HG02973 (cell line): Measurements from ENCODE around the gene ASPHD1.
"Not testable (repeated sequence)": the region's sequence is repeated elsewhere in the genome, so short reads cannot be mapped to it uniquely, and the experiment has no call there.

ENCODE experiments used
- ATAC-seq: cut with Tn5 transposase; IDR thresholded peaks from one replicate; pipeline ENCODE4 v1.9.1; 2021; ENCODE audit warnings: moderate library complexity; ENCODE audit not compliant: unreplicated experiment

The ASPHD1 gene, protein sequence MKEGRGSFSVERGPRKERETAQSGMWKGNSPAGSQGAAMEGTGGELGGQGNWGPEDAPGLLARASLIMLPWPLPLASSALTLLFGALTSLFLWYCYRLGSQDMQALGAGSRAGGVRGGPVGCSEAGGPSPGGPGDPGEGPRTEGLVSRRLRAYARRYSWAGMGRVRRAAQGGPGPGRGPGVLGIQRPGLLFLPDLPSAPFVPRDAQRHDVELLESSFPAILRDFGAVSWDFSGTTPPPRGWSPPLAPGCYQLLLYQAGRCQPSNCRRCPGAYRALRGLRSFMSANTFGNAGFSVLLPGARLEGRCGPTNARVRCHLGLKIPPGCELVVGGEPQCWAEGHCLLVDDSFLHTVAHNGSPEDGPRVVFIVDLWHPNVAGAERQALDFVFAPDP

DNA sequence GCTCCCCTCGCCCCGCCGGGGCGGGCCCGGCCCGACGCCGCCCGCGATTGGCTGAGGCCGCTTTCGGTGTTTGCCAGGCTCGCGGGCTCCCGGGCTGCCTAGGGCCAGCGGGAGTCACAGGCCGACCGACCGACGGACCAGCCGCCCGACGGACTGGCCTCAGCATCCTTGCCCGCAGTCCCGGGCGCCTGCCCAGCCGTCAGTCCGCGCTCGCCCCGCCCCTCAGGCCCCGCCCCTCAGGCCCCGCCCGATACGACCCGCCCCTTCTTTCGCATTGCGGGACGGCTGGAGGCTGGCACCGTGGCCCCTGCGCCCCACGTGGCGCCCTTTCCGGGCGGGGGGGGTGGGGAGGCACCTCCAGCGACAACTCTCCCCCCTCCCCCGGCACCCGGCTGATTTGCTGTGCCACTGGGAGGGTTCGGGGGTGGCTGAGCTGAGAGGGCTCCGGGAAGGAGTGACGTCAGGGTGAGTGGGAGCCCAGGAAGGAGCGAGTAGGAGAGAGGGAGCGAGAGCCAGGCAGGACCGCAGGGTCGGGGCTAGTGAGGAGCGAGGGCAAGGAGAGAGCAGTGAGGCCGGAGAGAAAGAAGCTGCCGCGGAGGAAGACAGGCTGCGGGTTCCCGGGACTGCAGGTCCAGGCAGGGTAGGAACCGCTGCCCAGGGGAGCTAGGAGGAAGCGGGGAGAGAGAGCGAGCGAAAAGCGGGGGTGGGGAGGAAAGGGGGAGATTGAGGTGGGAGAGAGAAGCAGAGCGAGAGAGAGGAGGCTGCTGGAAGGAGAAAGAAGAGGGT lies at the start of gene ASPHD1:
TSS of gene ASPHD1 (plus strand) at position 387 of the 786 bp plus-strand sequence. CDS start 484 bp downstream, outside the sequence.
- ATAC-seq: peak; percentile 55

DNA sequence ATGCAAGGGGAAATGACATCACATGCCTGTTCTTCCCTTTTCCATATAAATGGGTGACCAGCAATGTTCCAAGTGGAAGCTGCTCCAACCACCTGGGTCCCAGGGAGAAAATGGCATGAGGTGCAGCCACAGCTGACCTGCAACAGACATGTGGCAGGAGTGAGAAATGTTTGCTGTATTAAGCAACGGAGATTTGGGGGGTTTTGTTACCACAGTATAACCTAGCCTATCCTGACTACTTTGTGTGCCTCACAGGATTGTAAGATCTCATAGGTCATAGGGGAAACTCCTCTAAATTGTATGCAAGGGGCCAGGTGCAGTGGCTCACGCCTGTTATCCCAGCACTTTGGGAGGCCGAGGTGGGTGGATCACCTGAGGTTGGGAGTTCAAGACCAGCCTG lies 49.3 kb upstream of the ASPHD1 start:
- ATAC-seq: no peak

DNA sequence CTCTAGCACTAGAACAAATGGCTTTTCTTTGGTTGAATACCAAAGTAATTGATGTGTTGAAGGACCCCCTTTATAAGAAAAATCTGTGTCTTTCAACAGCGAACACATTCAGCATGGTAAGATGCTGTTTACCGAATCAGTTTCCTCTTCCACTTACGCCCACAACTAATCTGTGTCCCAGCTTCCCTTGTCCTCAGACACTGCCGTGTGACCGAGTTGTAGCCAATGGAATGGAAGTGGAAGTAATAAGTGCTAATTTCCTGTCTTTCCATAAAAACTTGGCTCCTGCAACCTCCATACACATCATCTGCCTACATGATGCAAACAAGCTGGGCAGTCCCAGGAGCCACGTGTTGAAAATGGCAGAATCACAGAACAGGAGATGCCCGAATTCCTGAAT lies 47.6 kb upstream of the ASPHD1 start:
- ATAC-seq: no peak

DNA sequence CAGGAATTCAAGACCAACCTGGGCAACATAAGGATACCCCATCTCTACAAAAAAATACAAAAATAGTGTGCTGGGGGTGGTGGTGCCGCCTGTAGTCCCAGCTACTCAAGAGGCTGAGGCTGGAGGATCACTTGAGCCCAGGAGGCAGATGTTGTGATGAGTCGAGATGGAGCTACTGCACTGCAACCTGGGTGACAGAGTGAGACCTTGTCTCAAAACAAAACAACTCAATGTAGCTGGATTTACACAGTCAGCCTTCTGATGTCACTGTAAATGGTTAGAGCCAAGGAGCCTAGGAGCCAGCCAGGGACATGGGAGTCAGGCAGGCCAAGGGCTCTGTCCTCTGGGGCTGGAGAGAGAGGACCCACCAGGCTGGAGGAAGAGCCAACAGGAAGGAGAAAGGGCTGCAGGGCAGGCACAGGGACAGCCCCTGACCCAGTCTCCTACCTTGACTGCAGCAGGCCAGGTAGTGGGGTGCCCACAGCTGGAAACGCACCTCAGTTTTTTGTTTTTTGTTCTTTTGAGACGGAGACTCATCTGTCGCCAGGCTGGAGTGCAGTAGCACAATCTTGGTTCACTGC lies 45.7 kb upstream of the ASPHD1 start:
- ATAC-seq: no peak

DNA sequence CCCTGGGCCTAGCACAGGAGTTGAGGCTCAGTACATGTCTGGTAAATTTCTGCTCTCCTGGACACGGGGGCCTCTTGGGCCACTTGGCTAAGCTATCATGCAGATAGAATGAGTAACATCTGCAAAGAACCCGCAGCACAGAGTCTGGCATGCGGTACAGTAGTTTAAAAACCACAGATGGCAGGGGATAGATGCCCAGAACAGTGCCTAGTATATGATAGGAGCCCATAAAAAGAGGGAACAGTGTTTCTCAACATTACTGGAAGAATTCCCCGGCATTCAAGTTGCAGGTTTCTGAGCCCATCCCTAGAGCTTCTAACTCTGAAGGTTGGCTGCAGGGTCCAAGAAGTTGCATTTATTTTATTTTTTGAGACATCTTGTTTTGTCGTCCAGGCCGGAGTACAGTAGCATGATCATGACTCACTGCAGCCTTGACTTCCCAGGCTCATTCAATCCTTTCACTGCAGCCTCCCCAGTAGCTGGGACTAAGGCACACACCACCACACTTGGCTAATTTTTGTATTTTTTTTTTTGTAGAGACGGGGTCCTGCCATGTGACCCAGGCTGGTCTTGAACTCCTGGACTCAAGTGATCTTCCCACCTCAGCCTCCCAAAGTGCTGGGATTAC lies 43.0 kb upstream of the ASPHD1 start:
- no peak for ATAC-seq

DNA sequence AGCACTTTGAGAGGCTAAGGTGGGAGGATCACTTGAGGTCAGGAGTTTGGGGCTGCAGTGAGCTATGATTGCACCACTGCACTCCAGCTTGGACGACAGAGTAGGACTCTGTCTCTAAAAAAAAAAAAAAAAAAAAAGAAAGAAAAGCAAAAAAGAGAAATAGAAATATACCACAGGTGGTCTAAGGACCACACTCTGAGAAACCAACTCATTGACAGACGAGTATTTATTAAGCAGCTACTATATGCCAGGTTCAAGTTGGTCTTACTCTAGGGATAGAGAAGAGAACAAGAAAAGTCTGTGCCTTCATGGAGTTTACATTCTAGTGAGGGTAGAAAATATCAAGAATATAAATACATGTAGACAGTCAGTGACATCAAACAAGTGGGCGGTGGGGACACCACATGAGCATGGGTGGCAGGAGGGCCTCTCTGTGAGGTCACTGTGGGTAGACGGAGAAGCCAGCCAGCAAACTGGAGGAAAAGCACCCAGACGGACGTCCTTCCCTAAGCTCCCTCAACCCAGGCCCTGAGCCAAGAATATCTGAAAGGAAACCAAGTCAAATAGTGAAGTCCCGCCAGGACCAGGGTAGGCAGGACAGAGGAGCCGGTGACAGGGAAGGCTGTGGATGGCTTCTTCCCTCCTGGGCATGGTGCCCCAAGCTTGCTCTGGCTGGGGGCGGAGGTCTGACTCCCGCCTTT lies 42.0 kb upstream of the ASPHD1 start:
- no peak for ATAC-seq

DNA sequence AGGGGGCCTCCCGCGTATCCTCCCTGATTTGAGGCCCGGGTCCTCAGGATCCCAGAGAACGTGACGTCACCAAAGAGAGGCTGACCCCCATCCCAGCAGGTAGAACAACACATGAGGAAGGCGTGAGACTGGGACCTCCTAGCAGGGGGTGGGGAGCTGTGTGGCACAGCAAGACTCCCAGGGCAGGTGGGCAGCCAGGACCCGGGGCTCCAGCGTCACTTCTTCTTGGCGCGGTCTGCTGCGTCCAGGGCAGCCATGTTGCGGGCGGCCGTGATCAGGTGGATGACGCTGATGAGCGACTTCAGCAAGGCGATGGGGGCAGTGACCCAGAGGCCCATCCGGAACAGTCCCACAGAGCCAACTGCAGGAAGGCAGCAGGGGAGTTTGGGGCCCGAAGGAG lies 41.3 kb upstream of the ASPHD1 start:
- ATAC-seq: no peak

DNA sequence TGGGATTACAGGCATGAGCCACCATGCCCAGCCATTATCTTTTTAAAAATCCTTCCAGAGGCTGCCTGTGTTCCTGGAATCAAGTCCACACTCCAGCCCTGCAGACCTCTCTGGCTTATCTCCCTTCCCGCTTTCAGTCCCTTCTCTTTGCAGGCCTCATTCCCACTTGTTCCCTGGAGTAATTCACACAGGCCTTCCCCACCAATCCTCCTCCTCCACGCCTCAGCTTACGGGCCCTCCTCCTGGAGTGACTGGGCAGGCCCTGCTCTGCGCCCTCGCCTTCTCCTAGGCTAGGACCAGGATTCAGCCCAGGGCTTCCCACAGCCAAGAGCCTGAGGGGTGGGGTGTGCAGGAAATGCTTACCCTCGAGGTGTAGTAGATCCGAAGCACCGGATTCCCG lies 40.1 kb upstream of the ASPHD1 start:
- ATAC-seq: no peak

DNA sequence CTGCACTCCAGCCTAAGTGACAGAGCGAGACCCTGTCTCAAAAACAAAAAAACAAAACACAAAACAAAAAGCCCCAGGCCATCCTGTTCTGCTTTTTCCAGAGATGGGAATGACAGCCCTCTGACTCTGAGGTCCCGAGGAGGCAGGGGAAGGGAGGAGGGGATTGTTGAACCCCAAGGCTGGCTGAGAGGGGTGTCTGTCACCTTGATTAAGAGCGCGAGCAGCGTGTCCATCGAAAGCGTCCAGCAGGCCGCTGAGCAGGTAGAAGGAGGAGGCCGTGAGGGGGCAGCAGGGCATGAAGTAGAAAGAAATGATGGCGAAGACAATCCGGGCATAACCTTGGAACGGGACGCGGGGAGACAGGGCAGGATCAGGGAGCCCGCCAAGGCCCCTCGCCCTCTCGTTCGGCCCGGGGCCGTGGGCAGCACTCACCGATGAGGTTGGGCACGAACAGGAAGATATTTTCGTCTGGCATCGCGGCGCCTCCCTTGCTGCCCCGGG lies 37.9 kb upstream of the ASPHD1 start:
- no peak for ATAC-seq

DNA sequence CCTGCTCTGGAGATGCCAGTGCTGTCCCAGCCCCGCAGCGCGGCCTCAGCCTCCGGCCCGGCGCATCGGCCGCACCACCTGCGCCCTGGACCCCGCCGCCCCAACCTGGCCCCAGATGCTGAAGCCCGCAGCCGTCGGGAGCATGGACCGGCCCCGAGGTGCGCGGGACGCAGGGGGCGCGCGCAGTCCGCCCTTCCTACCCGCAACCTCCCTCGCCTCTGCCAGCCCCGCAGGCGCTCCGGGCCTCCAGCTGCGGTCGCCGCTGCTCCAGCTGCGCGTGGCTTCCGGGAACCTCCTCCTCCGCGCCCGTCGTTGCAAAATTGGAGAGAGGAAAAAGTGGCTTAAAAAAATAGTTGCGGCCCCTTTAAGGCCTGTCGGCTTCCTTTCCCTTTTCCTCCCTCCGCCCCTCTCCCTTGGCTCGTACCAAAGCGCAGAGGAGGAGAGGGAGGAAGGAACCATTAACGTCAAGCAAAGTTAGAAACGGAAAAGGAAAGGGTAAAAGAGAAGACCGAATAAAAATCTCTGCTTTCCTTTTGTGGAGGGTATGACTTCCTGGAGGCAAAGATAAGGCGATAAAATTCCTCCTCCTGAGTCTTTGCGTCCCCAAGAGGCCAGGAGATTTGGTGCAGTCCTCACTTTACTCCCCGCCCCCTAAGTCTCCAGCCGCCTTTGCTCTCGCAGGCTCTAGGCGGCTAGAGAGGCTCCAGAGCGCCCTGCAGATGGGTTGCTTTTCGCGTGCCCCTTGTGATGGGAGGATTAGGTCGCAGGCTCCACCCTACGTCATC lies 37.2 kb upstream of the ASPHD1 start, which contains the start of gene CDIPT:
TSS of gene CDIPT (minus strand) at position 343 of the 785 bp plus-strand sequence. CDS start 369 bp downstream, outside the sequence.
- ATAC-seq: peak; percentile 82

DNA sequence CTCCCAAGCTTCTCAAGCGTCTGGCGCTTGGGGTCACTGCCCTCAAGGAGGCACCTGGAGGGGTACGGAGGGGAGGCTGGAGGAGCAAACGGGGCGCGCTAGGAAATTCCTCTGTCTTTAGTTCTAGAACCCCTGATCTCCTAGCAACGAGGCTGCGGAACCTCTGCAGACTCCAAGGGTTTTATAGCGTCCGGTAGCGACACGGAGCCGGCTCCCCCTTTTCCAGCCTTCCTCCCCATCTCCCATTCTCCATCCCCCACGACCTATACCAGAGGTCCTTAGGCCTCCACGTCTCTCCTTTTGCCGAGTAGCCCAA lies 36.7 kb upstream of the ASPHD1 start:
- ATAC-seq: no peak

DNA sequence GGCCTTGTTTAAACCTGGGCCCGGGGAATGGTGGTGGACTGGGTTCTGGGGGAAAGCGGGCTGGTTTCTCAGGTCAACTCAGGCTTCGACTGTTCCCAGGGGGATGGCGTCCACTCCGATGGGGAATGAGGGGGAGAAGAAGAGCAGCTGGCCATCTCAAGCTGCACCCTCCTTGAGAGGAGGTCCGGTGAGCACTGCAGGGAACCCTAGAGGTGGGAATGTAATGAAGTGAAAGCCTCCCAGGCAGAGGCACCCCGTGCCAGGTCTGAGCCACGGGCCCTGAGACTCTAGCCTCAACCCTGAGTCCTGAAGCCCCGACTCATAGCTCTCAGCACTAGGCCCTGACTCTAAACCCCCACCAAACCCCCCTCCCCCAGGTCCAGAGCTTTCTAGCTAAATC lies 36.1 kb upstream of the ASPHD1 start:
- ATAC-seq: no peak

DNA sequence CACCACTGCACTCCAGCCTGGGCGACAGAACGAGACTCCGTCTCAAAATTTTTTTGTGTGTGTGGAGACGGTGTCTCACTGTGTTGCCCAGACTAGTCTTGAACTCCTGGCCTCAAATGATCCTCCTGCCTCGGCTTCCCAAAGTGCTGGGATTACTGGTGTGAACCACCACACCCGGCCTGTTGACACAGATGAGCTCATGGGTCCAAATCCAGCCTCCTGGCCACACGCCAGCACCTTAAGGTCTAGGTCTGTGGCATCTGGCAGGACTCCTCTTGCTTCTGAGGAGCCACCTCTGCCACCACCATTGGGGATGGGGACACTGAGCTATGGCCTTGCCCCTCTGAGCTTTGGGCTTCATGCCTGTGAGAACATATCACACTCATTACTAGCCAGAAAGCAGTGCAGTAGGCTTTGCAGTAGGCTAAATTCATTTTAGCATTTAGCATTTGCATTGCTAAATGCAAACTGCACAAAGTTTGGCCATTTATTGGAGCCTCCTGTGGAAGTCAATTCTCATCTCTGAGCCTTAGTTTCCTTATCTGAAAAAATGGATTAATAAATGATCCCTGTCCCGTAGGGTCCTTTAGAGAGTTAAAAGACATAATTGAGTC lies 31.8 kb upstream of the ASPHD1 start:
- no peak for ATAC-seq

DNA sequence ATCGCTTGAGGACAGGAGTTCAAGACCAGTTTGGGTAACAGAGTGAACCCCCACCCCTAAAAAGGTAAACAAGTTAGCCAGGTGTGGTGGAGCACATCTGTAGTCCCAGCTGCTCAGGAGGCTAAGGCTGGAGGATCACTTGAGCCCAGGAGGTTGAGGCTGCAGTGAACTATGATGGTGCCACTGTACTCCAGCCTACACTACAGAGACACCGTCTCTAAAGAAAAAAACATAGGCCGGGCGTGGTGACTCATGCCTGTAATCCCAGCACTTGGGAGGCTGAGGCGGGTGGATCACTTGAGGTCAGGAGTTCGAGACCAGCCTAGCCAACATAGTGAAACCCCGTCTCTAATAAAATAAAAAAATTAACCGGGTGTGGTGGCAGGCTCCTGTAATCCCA lies 31.2 kb upstream of the ASPHD1 start:
- not testable (repeated sequence) for ATAC-seq

DNA sequence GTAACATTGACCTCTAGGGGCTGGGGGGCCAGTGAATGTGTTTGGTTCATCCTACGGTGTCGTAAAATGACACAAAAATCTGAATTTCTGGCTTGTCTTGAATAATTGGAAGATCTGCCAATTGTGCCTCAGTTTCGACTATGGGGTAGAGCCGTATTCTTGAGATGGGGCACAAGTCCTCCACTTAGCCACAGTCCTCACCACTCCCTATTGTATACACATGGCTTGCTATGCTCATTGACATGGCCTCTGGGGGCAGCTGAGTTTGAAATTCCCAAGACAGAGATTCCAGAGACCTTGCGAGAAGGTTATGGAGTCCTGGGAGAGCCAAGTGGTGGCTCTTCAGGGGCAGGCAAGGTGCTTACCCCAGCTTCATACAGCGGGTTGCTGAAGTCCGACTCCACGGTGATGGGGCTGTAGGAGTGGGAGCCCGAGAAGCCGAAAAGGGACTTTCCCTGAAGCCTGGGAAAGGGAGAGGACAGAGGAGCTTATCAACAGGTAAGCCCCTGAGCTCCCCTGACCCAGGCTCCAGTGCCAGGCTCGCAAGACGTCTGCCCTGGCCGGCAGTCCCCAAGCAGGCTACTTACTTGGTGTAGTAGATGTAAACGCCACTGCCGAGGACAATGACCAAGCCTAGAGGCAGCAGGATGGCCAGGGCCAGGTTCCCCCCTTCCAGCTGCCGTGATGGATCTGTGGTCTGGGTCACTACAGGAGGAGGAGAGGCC lies 28.3 kb upstream of the ASPHD1 start:
- no peak for ATAC-seq

DNA sequence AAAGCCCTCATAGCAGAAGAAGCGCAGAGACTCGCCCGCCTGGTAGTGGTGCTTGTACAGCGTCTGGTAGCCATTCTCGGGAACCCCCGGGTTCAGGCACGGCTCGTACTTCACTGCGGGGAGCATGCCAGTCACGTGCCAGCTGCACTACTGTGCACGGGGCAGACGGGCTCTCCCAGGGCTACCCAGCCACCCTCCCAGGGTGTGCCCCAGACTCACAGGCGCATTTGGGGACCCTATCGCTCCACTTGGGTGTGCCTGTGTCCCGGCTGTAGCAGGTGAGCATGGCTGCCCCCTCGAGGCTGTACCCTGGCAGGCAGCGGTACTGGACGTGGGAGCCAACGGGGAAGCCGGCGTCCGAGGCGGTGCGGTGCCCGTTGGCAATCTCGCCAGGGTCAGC lies 27.0 kb upstream of the ASPHD1 start:
- no peak for ATAC-seq

DNA sequence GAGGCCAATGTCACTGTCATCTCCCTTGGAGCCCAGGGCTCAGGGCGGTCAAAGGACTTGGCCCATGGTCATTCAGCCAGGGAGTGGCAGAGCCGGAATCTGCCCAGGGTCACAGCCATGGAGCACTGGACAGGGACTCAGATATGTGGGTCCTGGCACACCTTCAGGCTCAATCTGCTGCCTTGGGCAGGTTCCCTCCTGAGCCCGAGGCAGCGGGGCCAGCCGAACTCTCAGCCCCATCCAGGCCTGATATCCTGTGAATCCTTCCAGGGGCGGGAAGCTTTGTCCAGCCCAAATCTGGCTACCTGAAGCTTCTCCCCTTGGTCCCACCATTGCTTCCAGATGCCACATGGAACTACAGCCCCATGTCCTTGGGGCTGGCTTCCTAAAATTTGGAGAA lies 25.1 kb upstream of the ASPHD1 start:
- no peak for ATAC-seq

DNA sequence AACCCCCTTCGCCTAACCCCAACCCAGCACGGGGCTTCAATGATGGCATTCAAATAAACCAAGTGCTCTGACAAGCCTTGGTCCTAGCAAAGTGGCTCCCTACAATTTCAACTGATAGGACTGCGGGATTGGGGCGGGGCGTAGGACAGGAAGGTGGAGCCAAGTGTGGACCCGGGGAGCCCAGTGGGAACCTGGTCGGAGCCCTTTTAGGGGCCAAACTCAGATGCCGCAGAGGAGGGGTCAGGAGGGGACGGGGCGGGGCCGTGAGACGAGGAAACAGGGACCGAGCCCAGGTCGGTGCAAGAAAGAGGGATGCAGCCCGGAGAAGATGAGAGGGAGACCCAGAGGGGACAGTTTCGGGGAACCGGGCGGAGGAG lies 24.1 kb upstream of the ASPHD1 start:
- ATAC-seq: no peak
